Astrocyte (in vitro differentiated cells and primary cell): Measurements from ENCODE around the gene NEURL2. TPM values are rescaled to one million over a fixed set of nuclear protein-coding genes. Genes with fewer than 3 reads are reported as not detected.

ENCODE experiments used
- DNase-seq: peaks from one replicate; pipeline ENCODE4 v3.0.0-alpha.2; 2010; ENCODE audit warnings: low read depth
- FAIRE-seq: peaks from 2 replicates; lab custom pipeline; 2011; peaks lifted over from hg19 to GRCh38; lab: Jason Lieb, UNC
- H2AFZ ChIP-seq: 2 replicates; pipeline ENCODE4 v1.6.0; 2012; ENCODE audit warnings: low read depth, low read length, inconsistent platforms
- H3K27ac ChIP-seq: 2 replicates; pipeline ENCODE4 v1.5.1; 2011; ENCODE audit warnings: low read depth, low read length, inconsistent platforms
- H3K27me3 ChIP-seq: 2 replicates; pipeline ENCODE4 v1.6.0; 2011; ENCODE audit warnings: low read length, inconsistent platforms; ENCODE audit not compliant: insufficient read depth
- H3K36me3 ChIP-seq: 2 replicates; pipeline ENCODE4 v1.5.1; 2011; ENCODE audit warnings: low read length, inconsistent platforms; ENCODE audit not compliant: insufficient read depth
- H3K4me1 ChIP-seq: 2 replicates; pipeline ENCODE4 v1.5.1; 2011; ENCODE audit warnings: low read length, inconsistent platforms; ENCODE audit not compliant: insufficient read depth
- H3K4me2 ChIP-seq: 2 replicates; pipeline ENCODE4 v1.6.0; 2012; ENCODE audit warnings: low read length, inconsistent platforms
- H3K4me3 ChIP-seq: 2 replicates; pipeline ENCODE4 v1.5.1; 2011; ENCODE audit warnings: low read depth, mild to moderate bottlenecking, low read length, inconsistent platforms; ENCODE audit not compliant: insufficient read depth
- H3K79me2 ChIP-seq: 2 replicates; pipeline ENCODE4 v1.6.0; 2012; ENCODE audit warnings: mild to moderate bottlenecking, low read length, inconsistent platforms; ENCODE audit not compliant: insufficient read depth
- H3K9ac ChIP-seq: 2 replicates; pipeline ENCODE4 v1.6.0; 2012; ENCODE audit warnings: mild to moderate bottlenecking, low read length, inconsistent platforms
- H3K9me3 ChIP-seq: 2 replicates; pipeline ENCODE4 v1.5.1; 2012; ENCODE audit warnings: low read depth, mild to moderate bottlenecking, low read length, inconsistent platforms; ENCODE audit not compliant: insufficient read depth
- H4K20me1 ChIP-seq: 2 replicates; pipeline ENCODE4 v1.6.0; 2012; ENCODE audit warnings: low read length, inconsistent platforms; ENCODE audit not compliant: insufficient read depth
- H3K27ac Mint-ChIP-seq: one replicate; pipeline ENCODE4 v1.8.0; 2021; ENCODE audit warnings: mild to moderate bottlenecking, mixed read lengths; ENCODE audit not compliant: unreplicated experiment
- H3K27me3 Mint-ChIP-seq: one replicate; pipeline ENCODE4 v1.8.0; 2021; ENCODE audit warnings: low read depth, mixed read lengths; ENCODE audit not compliant: unreplicated experiment
- H3K36me3 Mint-ChIP-seq: one replicate; pipeline ENCODE4 v1.8.0; 2021; ENCODE audit warnings: low read depth, mixed read lengths; ENCODE audit not compliant: unreplicated experiment
- H3K4me1 Mint-ChIP-seq: one replicate; pipeline ENCODE4 v1.8.0; 2021; ENCODE audit warnings: low read depth, mixed read lengths; ENCODE audit not compliant: unreplicated experiment
- H3K4me3 Mint-ChIP-seq: one replicate; pipeline ENCODE4 v1.8.0; 2021; ENCODE audit warnings: mild to moderate bottlenecking, moderate library complexity, mixed read lengths; ENCODE audit not compliant: unreplicated experiment
- H3K9me3 Mint-ChIP-seq: one replicate; pipeline ENCODE4 v1.8.0; 2021; ENCODE audit warnings: mild to moderate bottlenecking, mixed read lengths; ENCODE audit not compliant: unreplicated experiment
- EZH2 ChIP-seq: IDR thresholded peaks from 2 replicates; pipeline ENCODE4 v1.6.1; 2012; ENCODE audit warnings: mild to moderate bottlenecking, low read length, inconsistent platforms; ENCODE audit not compliant: insufficient read depth
- total RNA-seq: library from RNA; stranded (reverse); gene quantifications from 2 replicates; pipeline ENCODE4 v1.2.1, GENCODE V29; 2021
- TF ChIP-seq, protein P1 (sequence below): IDR thresholded peaks from 2 replicates; pipeline ENCODE4 v1.5.1; 2011; ENCODE audit warnings: low read depth, mild to moderate bottlenecking, inconsistent platforms, low read length, moderate library complexity; ENCODE audit not compliant: insufficient read depth

NEURL2 gene
- total RNA-seq, 1 donor from 2014 or later, result 6.9 TPM

DNA sequence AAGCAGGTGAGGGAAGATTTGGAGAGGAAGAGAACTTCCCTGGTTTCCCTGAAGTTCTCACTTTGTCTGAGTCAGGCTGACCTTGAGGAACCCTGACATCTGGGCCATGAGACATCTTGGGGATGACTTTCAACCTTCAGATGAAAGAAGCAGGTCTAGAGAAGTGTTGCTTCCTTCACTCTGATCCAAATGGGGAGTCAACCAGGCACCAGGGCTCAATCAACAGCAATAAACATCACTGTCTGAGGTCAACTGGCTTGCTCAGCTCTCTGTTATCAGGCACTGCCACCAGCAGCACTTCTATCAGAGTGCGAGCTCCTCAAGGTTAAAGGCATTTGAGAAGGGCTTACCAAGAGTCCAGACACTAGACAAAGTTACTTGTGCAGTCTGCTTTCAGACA, 40.1 kb downstream of the NEURL2 start:
- peaks cover 6% of the 10 kb centered on the region for H3K36me3 ChIP-seq
- no peaks in the 10 kb centered on the region for H3K4me1 Mint-ChIP-seq
- no peak overlapping the region for H3K9ac ChIP-seq
- no peaks in the 10 kb centered on the region for H3K27me3 Mint-ChIP-seq
- H2AFZ ChIP-seq, result no peak overlapping the region
- H3K4me1 ChIP-seq, result peaks cover 3% of the 10 kb centered on the region
- H3K4me2 ChIP-seq, result no peak overlapping the region
- H3K4me3 Mint-ChIP-seq, result no peak overlapping the region
- H3K27me3 ChIP-seq, result no peaks in the 10 kb centered on the region
- peaks cover 12% of the 10 kb centered on the region for H3K79me2 ChIP-seq
- no peaks in the 10 kb centered on the region for H3K9me3 ChIP-seq
- H3K27ac ChIP-seq, result no peak overlapping the region
- TF ChIP-seq, protein P1, sequence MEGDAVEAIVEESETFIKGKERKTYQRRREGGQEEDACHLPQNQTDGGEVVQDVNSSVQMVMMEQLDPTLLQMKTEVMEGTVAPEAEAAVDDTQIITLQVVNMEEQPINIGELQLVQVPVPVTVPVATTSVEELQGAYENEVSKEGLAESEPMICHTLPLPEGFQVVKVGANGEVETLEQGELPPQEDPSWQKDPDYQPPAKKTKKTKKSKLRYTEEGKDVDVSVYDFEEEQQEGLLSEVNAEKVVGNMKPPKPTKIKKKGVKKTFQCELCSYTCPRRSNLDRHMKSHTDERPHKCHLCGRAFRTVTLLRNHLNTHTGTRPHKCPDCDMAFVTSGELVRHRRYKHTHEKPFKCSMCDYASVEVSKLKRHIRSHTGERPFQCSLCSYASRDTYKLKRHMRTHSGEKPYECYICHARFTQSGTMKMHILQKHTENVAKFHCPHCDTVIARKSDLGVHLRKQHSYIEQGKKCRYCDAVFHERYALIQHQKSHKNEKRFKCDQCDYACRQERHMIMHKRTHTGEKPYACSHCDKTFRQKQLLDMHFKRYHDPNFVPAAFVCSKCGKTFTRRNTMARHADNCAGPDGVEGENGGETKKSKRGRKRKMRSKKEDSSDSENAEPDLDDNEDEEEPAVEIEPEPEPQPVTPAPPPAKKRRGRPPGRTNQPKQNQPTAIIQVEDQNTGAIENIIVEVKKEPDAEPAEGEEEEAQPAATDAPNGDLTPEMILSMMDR, result no peak
- no peak for TF ChIP-seq EZH2
- peaks cover 11% of the 10 kb centered on the region for H4K20me1 ChIP-seq
- H3K9me3 Mint-ChIP-seq, result no peaks in the 10 kb centered on the region
- no peak for DNase-seq
- FAIRE-seq, result no peak
- H3K4me3 ChIP-seq, result no peak overlapping the region
- no peak overlapping the region for H3K27ac Mint-ChIP-seq
- peaks cover 21% of the 10 kb centered on the region for H3K36me3 Mint-ChIP-seq

- no peak overlapping the region for H3K4me3 Mint-ChIP-seq
- FAIRE-seq (no peak), DNase-seq (no peak)
- no peak overlapping the region for H3K4me3 ChIP-seq
- no peak for TF ChIP-seq EZH2
- TF ChIP-seq, protein P1, result no peak
- H3K9me3 ChIP-seq, result no peaks in the 10 kb centered on the region
- H3K36me3 ChIP-seq, result peaks cover 6% of the 10 kb centered on the region
- no peak overlapping the region for H3K9ac ChIP-seq
- H3K36me3 Mint-ChIP-seq, result peaks cover 24% of the 10 kb centered on the region
- no peak overlapping the region for H3K27ac Mint-ChIP-seq
- H3K27ac ChIP-seq, result no peak overlapping the region
- H2AFZ ChIP-seq, result no peak overlapping the region
- peaks cover 9% of the 10 kb centered on the region for H4K20me1 ChIP-seq
- no peaks in the 10 kb centered on the region for H3K27me3 Mint-ChIP-seq
- H3K9me3 Mint-ChIP-seq, result no peaks in the 10 kb centered on the region
- H3K27me3 ChIP-seq, result no peaks in the 10 kb centered on the region
- H3K4me2 ChIP-seq, result no peak overlapping the region
- no peaks in the 10 kb centered on the region for H3K4me1 Mint-ChIP-seq
- no peaks in the 10 kb centered on the region for H3K4me1 ChIP-seq
- H3K79me2 ChIP-seq, result peaks cover 8% of the 10 kb centered on the region
Observed at GRCh38 chr20:45850238-45850637, 40.8 kb downstream of the NEURL2 start.

DNA sequence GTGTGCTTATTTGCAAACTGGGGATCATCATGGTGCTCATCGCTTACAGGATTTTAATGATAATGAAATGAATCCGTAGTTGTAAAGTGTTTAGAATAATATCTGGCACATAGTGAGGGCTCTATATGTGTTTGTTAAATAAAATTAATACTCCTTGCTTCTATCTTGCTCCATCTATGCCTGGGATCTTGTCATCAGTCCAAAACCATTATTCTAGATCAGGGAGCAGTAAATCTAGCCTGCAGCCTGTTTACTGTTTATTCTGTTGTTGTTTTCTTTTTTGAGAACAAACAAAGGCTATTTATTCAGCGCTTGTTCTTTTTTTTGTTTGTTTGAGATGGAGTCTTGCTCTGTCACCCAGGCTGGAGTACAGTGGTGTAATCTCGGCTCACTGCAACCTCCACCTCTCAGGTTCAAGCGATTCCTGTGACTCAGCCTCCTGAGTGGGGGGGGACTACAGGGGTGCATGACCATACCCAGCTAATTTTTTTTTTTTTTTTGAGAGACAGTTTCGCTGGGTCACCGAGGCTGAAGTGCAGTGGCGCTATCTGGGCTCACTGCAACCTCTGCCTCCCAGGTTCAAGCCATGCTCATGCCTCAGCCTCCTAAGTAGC, 41.9 kb downstream of the NEURL2 start:
- Mint-ChIP-seq H3K27ac (no peak overlapping the region), H3K4me3 (no peak overlapping the region), H3K4me1 (no peaks in the 10 kb centered on the region), H3K36me3 (peaks cover 23% of the 10 kb centered on the region), H3K27me3 (no peaks in the 10 kb centered on the region), H3K9me3 (no peaks in the 10 kb centered on the region)
- Histone ChIP-seq H3K27ac (no peak overlapping the region), H3K4me2 (no peak overlapping the region), H2AFZ (no peak overlapping the region), H3K4me3 (no peak overlapping the region), H3K27me3 (no peaks in the 10 kb centered on the region), H3K36me3 (peaks cover 12% of the 10 kb centered on the region), H3K79me2 (no peaks in the 10 kb centered on the region), H3K9ac (no peak overlapping the region), H3K4me1 (no peaks in the 10 kb centered on the region), H4K20me1 (peaks cover 3% of the 10 kb centered on the region), H3K9me3 (no peaks in the 10 kb centered on the region)
- FAIRE-seq (no peak), DNase-seq (no peak)
- TF ChIP-seq EZH2, result no peak
- TF ChIP-seq, protein P1, result no peak
